ENCODE data around the gene MRPL33.

Gene MRPL33

GRCh38 chr2:27771548-27772335 is at the start of gene MRPL33:
Gene MRPL33 (plus strand): TSS chr2:27771719. CDS start chr2:27771778, 59 bp downstream.
- Mint-ChIP-seq H3K4me1 (peaks cover 51% of the 10 kb centered on the region), H3K4me3 (peak within 1 kb of the TSS; percentile 99), H3K27me3 (no peaks in the 10 kb centered on the region), H3K27ac (peak within 1 kb of the TSS; percentile 99), H3K36me3 (peaks cover 7% of the 10 kb centered on the region), H3K9me3 (no peaks in the 10 kb centered on the region)

GRCh38 chr2:27721884-27722485 is 49.5 kb upstream of the MRPL33 start:
- Mint-ChIP-seq H3K36me3 (no peaks in the 10 kb centered on the region), H3K9me3 (no peaks in the 10 kb centered on the region), H3K27ac (no peak overlapping the region), H3K4me1 (peaks cover 17% of the 10 kb centered on the region), H3K27me3 (no peaks in the 10 kb centered on the region), H3K4me3 (no peak overlapping the region)

- H3K27me3 Mint-ChIP-seq: no peaks in the 10 kb centered on the region
- no peak overlapping the region for H3K27ac Mint-ChIP-seq
- no peaks in the 10 kb centered on the region for H3K9me3 Mint-ChIP-seq
- H3K4me1 Mint-ChIP-seq: peaks cover 20% of the 10 kb centered on the region
- no peaks in the 10 kb centered on the region for H3K36me3 Mint-ChIP-seq
- no peak overlapping the region for H3K4me3 Mint-ChIP-seq
These were observed 48.0 kb upstream of the MRPL33 start for GRCh38 chr2:27723372-27724144.

DNA sequence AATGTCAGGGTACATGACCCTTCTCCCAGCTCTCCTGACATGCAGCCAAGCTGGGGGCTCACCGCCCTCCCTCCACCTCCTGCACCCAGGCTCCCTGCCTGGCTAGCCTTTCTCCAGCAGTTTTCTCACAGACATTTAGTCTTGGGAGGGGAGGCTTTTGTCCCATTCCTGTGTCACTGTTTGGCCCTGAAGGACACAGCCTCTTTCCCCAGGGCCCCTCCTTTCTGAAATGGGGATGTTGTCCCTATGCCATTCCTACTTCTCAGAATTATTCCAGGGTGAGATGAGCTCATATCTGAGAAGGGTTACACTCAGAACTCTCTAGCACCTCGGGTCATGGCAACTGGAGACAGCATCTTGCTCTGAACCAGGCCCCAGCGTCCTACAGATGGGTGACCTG is 47.3 kb upstream of the MRPL33 start:
- no peaks in the 10 kb centered on the region for H3K36me3 Mint-ChIP-seq
- H3K27ac Mint-ChIP-seq: no peak overlapping the region
- H3K27me3 Mint-ChIP-seq: no peaks in the 10 kb centered on the region
- H3K4me3 Mint-ChIP-seq: no peak overlapping the region
- H3K9me3 Mint-ChIP-seq: no peaks in the 10 kb centered on the region
- H3K4me1 Mint-ChIP-seq: peaks cover 25% of the 10 kb centered on the region

DNA sequence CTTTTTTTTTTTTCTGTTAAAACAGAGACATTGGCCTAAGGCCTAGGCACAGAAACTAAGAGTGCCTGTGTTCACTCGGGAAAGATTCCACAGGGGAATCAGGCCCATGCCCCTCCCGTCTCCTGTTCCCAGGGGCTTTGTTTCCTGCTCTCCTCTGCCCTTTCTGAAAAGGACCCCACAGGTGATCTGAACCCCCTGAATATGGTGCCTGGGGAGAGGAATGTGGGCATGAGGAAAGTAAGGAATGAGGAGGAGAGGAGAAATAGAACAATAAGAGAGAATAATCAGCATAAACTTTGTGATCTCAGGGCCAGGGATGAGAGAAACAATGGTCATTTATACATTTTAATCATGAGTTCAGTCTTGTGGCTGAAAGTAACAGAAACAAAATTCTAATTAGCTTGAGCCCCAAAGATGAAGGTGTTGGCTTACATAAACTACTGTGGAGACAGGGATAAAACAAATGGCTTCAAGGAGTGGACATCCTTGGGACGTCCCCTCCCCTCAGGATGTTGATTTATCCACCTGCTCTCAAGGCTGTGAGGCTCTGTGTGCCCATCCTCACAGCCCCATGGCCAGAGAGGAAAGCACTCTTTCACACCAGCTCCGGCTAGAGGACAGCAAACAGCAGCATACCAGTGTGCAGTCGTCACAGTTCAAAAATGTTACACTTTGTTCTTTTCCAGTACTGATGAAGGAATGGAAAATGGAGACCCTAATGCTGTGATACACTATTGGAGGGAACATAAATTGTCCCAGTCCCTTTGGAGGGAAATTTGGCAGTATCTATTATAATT is 46.4 kb upstream of the MRPL33 start:
- no peaks in the 10 kb centered on the region for H3K27me3 Mint-ChIP-seq
- H3K36me3 Mint-ChIP-seq: no peaks in the 10 kb centered on the region
- no peak overlapping the region for H3K27ac Mint-ChIP-seq
- H3K4me1 Mint-ChIP-seq: peaks cover 20% of the 10 kb centered on the region
- no peak overlapping the region for H3K4me3 Mint-ChIP-seq
- no peaks in the 10 kb centered on the region for H3K9me3 Mint-ChIP-seq

- H3K9me3 Mint-ChIP-seq: no peaks in the 10 kb centered on the region
- no peak overlapping the region for H3K4me3 Mint-ChIP-seq
- no peaks in the 10 kb centered on the region for H3K27me3 Mint-ChIP-seq
- no peaks in the 10 kb centered on the region for H3K36me3 Mint-ChIP-seq
- H3K4me1 Mint-ChIP-seq: peaks cover 12% of the 10 kb centered on the region
- peak overlapping the region; percentile 35 for H3K27ac Mint-ChIP-seq
These were observed 44.3 kb upstream of the MRPL33 start for GRCh38 chr2:27727257-27727656.

DNA sequence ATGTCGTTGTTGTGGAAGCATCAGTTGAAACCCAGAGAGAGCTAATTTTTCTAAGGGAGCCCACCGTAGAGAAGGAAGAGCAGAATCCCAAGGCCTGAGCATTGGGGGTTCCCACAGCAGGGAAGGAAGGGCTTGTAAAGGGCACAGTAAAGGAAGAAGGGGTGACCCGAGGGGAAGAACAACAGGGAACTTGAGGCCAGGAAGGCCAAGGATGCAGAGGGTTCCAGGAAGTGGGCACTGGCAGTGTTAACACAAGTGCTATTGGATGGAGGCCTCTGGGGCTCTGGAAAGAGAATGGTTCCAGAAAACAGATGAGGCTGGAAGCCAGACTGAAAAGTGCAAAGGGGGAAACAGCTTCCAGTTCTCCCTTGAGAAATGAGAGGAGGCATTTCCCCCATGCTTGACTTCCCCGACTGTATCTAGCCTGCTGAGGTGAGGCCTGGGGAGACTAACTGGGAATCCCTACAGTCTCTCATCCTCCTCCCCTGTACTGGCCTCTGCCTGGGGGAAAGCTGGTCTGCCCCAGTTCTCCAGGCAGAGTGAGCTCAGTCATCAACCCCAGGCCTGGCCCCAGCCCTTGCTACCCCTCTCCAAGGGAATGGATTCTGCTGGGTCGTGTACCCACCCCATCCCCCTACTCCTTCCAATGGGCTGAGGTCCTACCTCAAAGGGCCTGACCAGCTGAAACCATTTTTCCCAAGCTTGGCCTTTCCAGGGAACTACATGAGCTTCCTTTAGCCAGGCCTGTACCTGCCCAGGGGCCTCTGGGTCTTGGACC is 43.2 kb upstream of the MRPL33 start:
- Mint-ChIP-seq H3K9me3 (no peaks in the 10 kb centered on the region), H3K4me3 (no peak overlapping the region), H3K4me1 (peaks cover 12% of the 10 kb centered on the region), H3K27ac (no peak overlapping the region), H3K36me3 (no peaks in the 10 kb centered on the region), H3K27me3 (no peaks in the 10 kb centered on the region)

DNA sequence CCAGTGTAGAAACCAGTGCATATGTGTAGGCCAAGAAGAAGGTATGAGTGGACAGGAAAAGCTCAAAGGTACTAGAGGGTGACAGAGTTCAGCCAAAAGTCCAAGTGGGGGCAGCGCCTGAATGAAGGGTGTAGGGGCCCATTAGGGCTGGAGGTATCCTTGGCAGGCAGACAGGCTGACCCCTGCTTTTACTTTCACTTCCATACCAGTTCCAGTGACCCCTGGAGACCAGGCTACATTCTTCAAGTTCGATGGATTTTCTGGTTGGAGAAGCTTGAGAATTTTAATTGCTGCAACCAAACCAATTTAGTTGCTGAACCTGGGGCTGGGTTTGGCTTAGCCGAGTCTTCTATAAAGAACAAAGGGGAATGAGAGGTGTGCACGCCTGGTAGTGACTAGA is 42.3 kb upstream of the MRPL33 start:
- Mint-ChIP-seq H3K4me3 (no peak overlapping the region), H3K36me3 (no peaks in the 10 kb centered on the region), H3K4me1 (peaks cover 12% of the 10 kb centered on the region), H3K27me3 (no peaks in the 10 kb centered on the region), H3K27ac (no peak overlapping the region), H3K9me3 (no peaks in the 10 kb centered on the region)

GRCh38 chr2:27729614-27730013 is 41.9 kb upstream of the MRPL33 start:
- Mint-ChIP-seq H3K9me3 (no peaks in the 10 kb centered on the region), H3K4me1 (peaks cover 12% of the 10 kb centered on the region), H3K4me3 (no peak overlapping the region), H3K27me3 (no peaks in the 10 kb centered on the region), H3K36me3 (no peaks in the 10 kb centered on the region), H3K27ac (no peak overlapping the region)

GRCh38 chr2:27730261-27730662 is 41.3 kb upstream of the MRPL33 start:
- Mint-ChIP-seq H3K4me3 (no peak overlapping the region), H3K4me1 (peaks cover 17% of the 10 kb centered on the region), H3K27me3 (no peaks in the 10 kb centered on the region), H3K27ac (no peak overlapping the region), H3K36me3 (no peaks in the 10 kb centered on the region), H3K9me3 (no peaks in the 10 kb centered on the region)

- H3K4me3 Mint-ChIP-seq: no peak overlapping the region
- no peak overlapping the region for H3K27ac Mint-ChIP-seq
- peaks cover 20% of the 10 kb centered on the region for H3K4me1 Mint-ChIP-seq
- no peaks in the 10 kb centered on the region for H3K9me3 Mint-ChIP-seq
- no peaks in the 10 kb centered on the region for H3K27me3 Mint-ChIP-seq
- no peaks in the 10 kb centered on the region for H3K36me3 Mint-ChIP-seq
These were observed 40.4 kb upstream of the MRPL33 start for GRCh38 chr2:27730980-27731691.

DNA sequence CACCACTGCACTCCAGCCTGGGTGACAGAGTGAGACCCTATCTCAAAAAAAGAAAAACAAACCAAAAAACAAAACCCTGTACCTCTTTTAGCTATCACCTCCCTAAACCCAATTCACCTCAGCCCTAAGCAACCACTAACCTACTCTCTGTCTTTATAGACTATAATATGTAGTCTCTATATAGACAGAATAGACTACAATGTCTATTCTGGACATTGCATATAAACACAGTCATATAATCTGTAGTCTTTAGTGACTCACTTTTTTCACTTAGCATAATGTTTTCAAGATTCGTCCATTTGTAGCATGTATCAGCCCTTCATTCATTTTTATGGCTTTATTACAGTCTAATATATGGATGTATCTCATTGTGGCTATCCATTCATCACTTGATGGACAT is 37.2 kb upstream of the MRPL33 start:
- Mint-ChIP-seq H3K4me3 (peak overlapping the region; percentile 62), H3K4me1 (peaks cover 17% of the 10 kb centered on the region), H3K27ac (no peak overlapping the region), H3K36me3 (no peaks in the 10 kb centered on the region), H3K9me3 (no peaks in the 10 kb centered on the region), H3K27me3 (no peaks in the 10 kb centered on the region)

GRCh38 chr2:27735263-27735904 is 36.1 kb upstream of the MRPL33 start:
- H3K36me3 Mint-ChIP-seq: no peaks in the 10 kb centered on the region
- peak overlapping the region; percentile 62 for H3K4me3 Mint-ChIP-seq
- H3K27ac Mint-ChIP-seq: peak overlapping the region; percentile 33
- H3K27me3 Mint-ChIP-seq: no peaks in the 10 kb centered on the region
- H3K9me3 Mint-ChIP-seq: no peaks in the 10 kb centered on the region
- peaks cover 17% of the 10 kb centered on the region for H3K4me1 Mint-ChIP-seq

All from activated naive CD4-positive, alpha-beta T cell treated with anti-CD3 and anti-CD28 coated beads, Interleukin-2, amount 50 U/mL, for 24 hours (primary cell).